Lower leg skin (tissue), 4 donors: ENCODE results near the gene DET1. TPM values are rescaled to one million over a fixed set of nuclear protein-coding genes. Genes with fewer than 3 reads are reported as not detected.

Experiments
- DNase-seq, 2 donors: peaks; one replicate each; pipeline ENCODE4 v3.0.0-alpha.2; 2019; ENCODE audit warnings: low spot score in 2 of 2
- H3K4me3 ChIP-seq: fragments of 200-600 bp; sonication (generic); 2 replicates; pipeline ENCODE4 v1.5.1; 2017; ENCODE audit warnings: mild to moderate bottlenecking, low read depth; ENCODE audit not compliant: poor library complexity, severe bottlenecking
- POLR2A ChIP-seq, 2 donors: fragments of 450-650 bp; IDR thresholded peaks; one replicate each; pipeline ENCODE4 v1.6.1; 2016 to 2017; ENCODE audit warnings: antibody characterized with exemption in 2 of 2, mild to moderate bottlenecking in 1 of 2, moderate library complexity in 1 of 2
- WGBS, 2 donors: methylation state at CpG; one replicate each; pipeline ENCODE4 v1.1.5; 2018; 5-methylcytosine and 5-hydroxymethylcytosine counted together
- intact Hi-C: fragments of 100-400 bp; cut with DNase I; formaldehyde crosslinking; loops from one replicate; pipeline ENCODE4 v1.15.0; 2023; ENCODE audit warnings: low total_unique reads
- total RNA-seq, 4 donors: library from RNA; depleted of rRNA; stranded (reverse); fragments of >200 nt; gene quantifications; one replicate each; pipeline ENCODE4 v1.1.0, GENCODE V29; 2016
- TF ChIP-seq, protein P1 (sequence below), 3 donors: fragments of 450-650 bp; IDR thresholded peaks; one replicate each; pipeline ENCODE4 v1.5.1; 2016; ENCODE audit warnings: antibody characterized with exemption in 3 of 3, mild to moderate bottlenecking in 3 of 3, moderate library complexity in 2 of 3

Gene DET1
- total RNA-seq, 4 donors from 2014 or later, result 2.5 to 7.0 (median 5.1) TPM

DNA sequence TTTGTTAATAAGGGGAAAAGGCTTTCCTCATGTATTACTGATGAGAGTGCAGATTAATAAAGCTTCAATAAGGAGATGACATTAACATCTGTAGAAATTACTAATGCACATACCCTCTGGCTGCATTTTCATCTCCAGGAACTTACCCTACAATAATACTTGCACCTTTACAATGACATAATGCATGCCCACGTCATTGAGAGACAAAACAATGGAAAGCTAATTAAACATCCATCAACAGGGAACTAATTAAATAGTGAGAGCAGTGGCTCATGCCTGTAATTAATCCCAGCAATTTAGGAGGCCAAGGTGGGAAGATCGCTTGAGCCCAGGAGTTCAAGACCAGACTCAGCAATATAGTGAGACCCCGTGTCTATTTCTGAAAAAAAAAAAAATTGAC is 32.8 kb upstream of the DET1 start:
- no peak for TF ChIP-seq POLR2A (IDR thresholded peaks at IDR 0.05)
- TF ChIP-seq, protein P1, sequence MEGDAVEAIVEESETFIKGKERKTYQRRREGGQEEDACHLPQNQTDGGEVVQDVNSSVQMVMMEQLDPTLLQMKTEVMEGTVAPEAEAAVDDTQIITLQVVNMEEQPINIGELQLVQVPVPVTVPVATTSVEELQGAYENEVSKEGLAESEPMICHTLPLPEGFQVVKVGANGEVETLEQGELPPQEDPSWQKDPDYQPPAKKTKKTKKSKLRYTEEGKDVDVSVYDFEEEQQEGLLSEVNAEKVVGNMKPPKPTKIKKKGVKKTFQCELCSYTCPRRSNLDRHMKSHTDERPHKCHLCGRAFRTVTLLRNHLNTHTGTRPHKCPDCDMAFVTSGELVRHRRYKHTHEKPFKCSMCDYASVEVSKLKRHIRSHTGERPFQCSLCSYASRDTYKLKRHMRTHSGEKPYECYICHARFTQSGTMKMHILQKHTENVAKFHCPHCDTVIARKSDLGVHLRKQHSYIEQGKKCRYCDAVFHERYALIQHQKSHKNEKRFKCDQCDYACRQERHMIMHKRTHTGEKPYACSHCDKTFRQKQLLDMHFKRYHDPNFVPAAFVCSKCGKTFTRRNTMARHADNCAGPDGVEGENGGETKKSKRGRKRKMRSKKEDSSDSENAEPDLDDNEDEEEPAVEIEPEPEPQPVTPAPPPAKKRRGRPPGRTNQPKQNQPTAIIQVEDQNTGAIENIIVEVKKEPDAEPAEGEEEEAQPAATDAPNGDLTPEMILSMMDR (IDR thresholded peaks at IDR 0.05), result no peak
- H3K4me3 ChIP-seq, result no peak overlapping the region
- intact Hi-C loops, result no loop called here
- no peak for DNase-seq
- 69 to 76% methylated on average over 3 of the region's 3 CpGs for WGBS, 2 donors

DNA sequence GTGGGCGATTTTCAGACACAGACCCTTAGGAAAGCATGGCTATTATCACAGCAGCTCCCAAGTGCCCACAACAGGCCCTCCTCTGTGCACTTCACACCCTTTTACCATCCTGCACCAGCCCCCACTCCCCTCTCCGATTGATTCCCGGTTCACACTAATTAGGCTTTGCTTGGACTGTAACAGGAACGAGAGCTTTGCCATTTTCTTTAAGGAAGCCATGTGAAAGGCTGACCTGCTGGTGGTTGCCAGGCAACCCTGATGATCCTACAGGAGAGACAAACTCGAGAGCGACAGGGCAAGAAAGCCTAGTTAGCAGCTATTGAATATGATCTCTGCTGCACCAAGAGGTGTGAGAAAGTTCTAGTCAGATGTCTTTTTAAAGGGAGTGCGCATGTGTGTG is 28.2 kb upstream of the DET1 start:
- TF ChIP-seq, protein P1 (IDR thresholded peaks at IDR 0.05), result no peak
- TF ChIP-seq POLR2A (IDR thresholded peaks at IDR 0.05), result no peak
- 42% methylated on average over 7 of the region's 7 CpGs for WGBS, 2 donors
- DNase-seq, result no peak
- intact Hi-C loops, result no loop called here
- no peak overlapping the region for H3K4me3 ChIP-seq

DNA sequence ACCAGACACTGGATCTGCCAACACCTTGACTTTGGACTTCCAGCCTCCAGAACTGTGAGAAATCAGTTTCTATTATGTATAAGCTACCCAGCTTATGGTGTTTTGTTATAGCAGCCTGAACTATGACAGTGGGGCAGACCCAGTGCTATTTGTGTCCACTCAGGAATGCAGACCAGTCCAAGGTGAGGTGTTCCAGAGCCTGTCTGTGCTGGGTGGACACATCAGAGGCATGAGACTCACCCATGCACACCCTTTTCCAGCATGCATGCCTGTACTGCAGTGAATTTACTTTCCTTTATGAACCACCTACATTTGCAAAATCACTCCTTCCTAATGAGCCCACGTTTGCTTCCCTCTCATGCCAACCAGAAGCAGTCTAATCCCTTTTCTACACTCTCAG is 27.6 kb upstream of the DET1 start:
- intact Hi-C loops, result no loop called here
- no peak for TF ChIP-seq POLR2A (IDR thresholded peaks at IDR 0.05)
- TF ChIP-seq, protein P1 (IDR thresholded peaks at IDR 0.05), result no peak
- DNase-seq, result no peak
- H3K4me3 ChIP-seq, result no peak overlapping the region
- 64 to 69% methylated on average over 1 of the region's 1 CpG for WGBS, 2 donors

DNA sequence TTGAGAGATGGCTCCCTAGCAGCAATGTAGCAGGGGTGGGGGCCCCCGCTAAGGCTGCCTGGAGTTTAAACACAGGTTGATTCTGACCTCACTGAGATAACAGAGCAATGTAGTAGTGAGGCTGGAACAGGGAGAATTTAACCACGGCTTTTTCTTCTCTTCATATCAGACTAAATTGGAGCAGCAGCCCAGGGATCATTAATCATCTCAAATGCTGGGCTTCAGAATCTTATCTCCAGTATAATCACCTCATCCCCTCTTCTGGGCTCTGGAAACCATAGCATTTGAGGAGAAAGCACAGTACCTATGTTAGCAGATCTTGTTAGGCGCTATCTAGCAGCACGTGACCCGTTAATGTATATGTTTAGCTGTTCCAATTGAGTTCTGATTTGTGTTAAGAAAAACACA is 25.4 kb upstream of the DET1 start:
- intact Hi-C loops, result no loop called here
- WGBS, 2 donors, result 65 to 69% methylated on average over 5 of the region's 5 CpGs
- TF ChIP-seq POLR2A (IDR thresholded peaks at IDR 0.05), result no peak
- TF ChIP-seq, protein P1 (IDR thresholded peaks at IDR 0.05), result no peak
- no peak for DNase-seq
- H3K4me3 ChIP-seq, result no peak overlapping the region

DNA sequence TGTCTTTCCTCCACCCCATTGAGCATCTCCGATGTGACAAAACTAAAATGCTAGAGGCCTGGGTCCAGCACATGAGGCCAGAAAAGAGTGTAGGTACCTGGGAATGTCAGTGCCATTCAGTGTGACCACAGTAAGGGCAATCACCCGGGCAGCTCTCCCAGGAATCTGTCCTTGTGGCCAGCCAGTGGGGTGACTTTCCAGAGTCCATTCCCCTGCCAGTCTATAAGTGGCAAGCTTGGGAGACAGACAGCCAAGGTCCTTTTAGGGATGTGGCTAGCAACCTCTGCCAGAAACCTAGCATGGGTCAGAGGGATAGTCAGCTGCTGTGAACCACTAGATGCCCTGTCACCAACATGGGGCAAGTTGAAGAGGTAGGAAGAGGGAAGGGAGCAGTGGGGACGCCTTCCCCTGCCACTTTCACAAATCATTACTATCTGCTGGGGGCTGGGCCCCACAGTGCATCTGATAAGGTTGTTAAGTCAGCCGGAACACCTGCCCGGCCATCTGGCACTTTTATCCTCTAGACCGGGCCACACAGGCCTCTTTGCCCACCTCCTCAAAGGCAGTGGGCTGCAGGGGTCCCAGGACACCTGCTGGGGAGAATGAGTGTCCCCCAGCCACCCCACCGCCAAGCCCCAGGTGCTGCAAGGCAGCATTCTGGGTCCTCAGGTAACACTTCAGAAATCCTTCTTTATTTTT is 24.8 kb upstream of the DET1 start:
- intact Hi-C loops, result no loop called here
- no peak for DNase-seq
- H3K4me3 ChIP-seq, result no peak overlapping the region
- TF ChIP-seq, protein P1 (IDR thresholded peaks at IDR 0.05), result no peak
- no peak for TF ChIP-seq POLR2A (IDR thresholded peaks at IDR 0.05)
- WGBS, 2 donors, result 42 to 68% methylated on average over 7 of the region's 7 CpGs

DNA sequence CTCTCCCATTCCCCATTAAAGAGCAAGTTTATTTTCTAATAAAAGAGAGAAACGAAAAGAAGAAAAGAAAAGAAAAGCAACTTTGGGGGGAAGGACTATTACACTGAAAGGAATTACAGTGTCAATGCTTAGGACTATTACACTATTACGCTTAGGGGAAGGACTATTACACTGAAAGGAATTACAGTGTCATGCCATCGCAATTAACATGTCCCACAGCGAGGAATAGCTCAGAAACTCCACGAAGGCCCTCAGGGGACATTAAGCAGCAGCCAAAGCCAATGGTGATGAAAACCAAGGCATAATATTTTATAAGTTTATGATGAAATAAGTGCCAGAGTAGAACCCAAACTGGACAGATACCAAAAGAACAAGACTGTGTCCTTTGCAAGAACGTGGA is 22.1 kb upstream of the DET1 start:
- intact Hi-C loops, result no loop called here
- DNase-seq, result no peak
- H3K4me3 ChIP-seq, result no peak overlapping the region
- TF ChIP-seq, protein P1 (IDR thresholded peaks at IDR 0.05), result no peak
- no peak for TF ChIP-seq POLR2A (IDR thresholded peaks at IDR 0.05)
- 47 to 48% methylated on average over 6 of the region's 6 CpGs for WGBS, 2 donors
